SH-SY5Y (cell line): Measurements from ENCODE around the gene LRMDA.

Source experiments
- GATA2 ChIP-seq: IDR thresholded peaks from 2 replicates; pipeline ENCODE4 v1.6.1; 2011; ENCODE audit warnings: mild to moderate bottlenecking, low read depth, low read length
- GATA3 ChIP-seq: IDR thresholded peaks from 2 replicates; pipeline ENCODE4 v1.6.1; 2011; ENCODE audit warnings: low read depth, mild to moderate bottlenecking, low read length, moderate library complexity

DNA sequence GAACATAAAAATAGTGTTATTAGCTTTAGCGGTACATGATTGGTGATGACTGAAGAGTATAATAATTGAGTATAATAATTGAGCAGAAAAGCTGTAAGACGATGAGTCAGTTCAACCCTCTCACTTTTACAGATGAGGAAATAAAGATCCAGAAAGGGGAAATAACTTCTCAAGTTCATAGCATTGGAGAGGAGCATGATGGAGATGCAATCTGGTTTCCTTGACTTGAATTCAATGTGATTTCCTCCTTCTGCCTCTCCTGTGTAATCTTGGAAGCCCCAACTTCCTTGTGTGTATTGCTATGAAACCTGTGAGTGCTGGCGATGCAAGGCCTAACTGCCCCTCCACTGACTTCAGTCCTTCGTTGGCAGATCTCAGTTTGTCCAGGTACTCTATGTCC, 265.1 kb downstream of the LRMDA start:
- no peak for TF ChIP-seq GATA2
- no peak for TF ChIP-seq GATA3
